ENCODE measurements around the gene AOX1. TPM values are rescaled to one million over a fixed set of nuclear protein-coding genes. Genes with fewer than 3 reads are reported as not detected.

The AOX1 gene
- total and polyA plus RNA-seq, 9 of the 15 experiments (the other 6 are each of a cell fraction or from before 2014, with no cell fraction given) = 0.10 to 0.55 (median 0.20) TPM; not detected in 6

- no TSS peak for BruUV-seq (replicated peaks)
- no peaks in the 10 kb centered on the region for H3K9me1 ChIP-seq (ENCODE audit: control insufficient read depth, insufficient read depth, low read length)
- no peak overlapping the region for H3K9ac ChIP-seq (ENCODE audit: insufficient read depth in 1 of 2, low read depth in 2 of 2, low read length in 2 of 2)
- no peak for ATAC-seq
- no peaks in the 10 kb centered on the region for H3K27me3 ChIP-seq (ENCODE audit: control insufficient read depth in 2 of 2, insufficient read depth in 2 of 2, low read length in 2 of 2)
- no peak overlapping the region for H3K4me3 ChIP-seq
- H2AFZ ChIP-seq (ENCODE audit: low read depth, low read length) = peak overlapping the region; percentile 88
- peak in 2 of 4 experiments; percentile 18 to 24 for DNase-seq (ENCODE audit: extremely low read depth in 1 of 4, low spot score in 3 of 4)
- H3K27ac ChIP-seq (ENCODE audit: extremely low read depth, low read depth, low read length) = no peak overlapping the region
- peaks cover 4 to 11% of the 10 kb centered on the region in 2 experiments; a peak in 2 of 5 replicates for H3K4me1 ChIP-seq (replicated peaks in 1 of 2; ENCODE audit: control insufficient read depth in 2 of 2, insufficient read depth in 2 of 2, low read length in 2 of 2)
- no peaks in the 10 kb centered on the region for H4K20me1 ChIP-seq (replicated peaks; ENCODE audit: control insufficient read depth, insufficient read depth, low read length)
- no peaks in the 10 kb centered on the region for H3K79me2 ChIP-seq (ENCODE audit: control insufficient read depth, insufficient read depth, low read length)
- intact Hi-C loops (cut with micrococcal nuclease) (no loop called here), in situ Hi-C loops (cut with MboI) (loop anchor here (25.0 kb wide), 1 partner anchor 471 kb away; the partner anchor contains the start of gene CASP10)
- H3K4me2 ChIP-seq (ENCODE audit: insufficient read depth, low read length) = no peak overlapping the region
- CTCF ChIA-PET (ENCODE audit: low intra/inter-chr PET ratio) = interaction anchor here (0.6 kb wide), 1 partner anchor 173 kb away, joined by 3 read pairs; the partner anchor contains the start of gene NIF3L1
- FAIRE-seq = peak; percentile 19
- H3K36me3 ChIP-seq (ENCODE audit: control insufficient read depth, insufficient read depth, low read length) = no peaks in the 10 kb centered on the region
- TF ChIP-seq TSHZ1 (CRISPR knock-in tag; IDR thresholded peaks at IDR 0.05) (no peak), PRDM10 (IDR thresholded peaks at IDR 0.05; ENCODE audit: partially characterized antibody) (no peak), POLR2H (tag; IDR thresholded peaks at IDR 0.05; ENCODE audit: low read depth) (no peak), HNRNPL (IDR thresholded peaks at IDR 0.05; ENCODE audit: low read depth, low read length) (no peak), TGIF2 (CRISPR knock-in tag; IDR thresholded peaks at IDR 0.05) (no peak)
- POLR2A ChIA-PET = no interaction called here
- H3K9me3 ChIP-seq (replicated peaks; ENCODE audit: control insufficient read depth, insufficient read depth, low read depth, low read length) = no peaks in the 10 kb centered on the region
- WGBS (ENCODE audit: insufficient coverage, low coverage, missing lambda C conversion rate) = 9% methylated on average over 1 of the region's 1 CpG
Observed at GRCh38 chr2:200716386-200716785, 130.6 kb downstream of the AOX1 start.

Other genes starting within 250 kb of the AOX1 start
- 4.2 and 4.3 TPM in 2 replicates for gene KCTD18, start 75.9 kb upstream of the AOX1 start, total RNA-seq (2014; rRNA removed)
- 4.4 and 4.9 TPM in 2 replicates for gene KCTD18, start 75.9 kb upstream of the AOX1 start, total RNA-seq (2014; rRNA removed; fragmentation: Illumina TruSeq; extraction: Trizol)
- 4.6 and 5.4 TPM in 2 replicates for gene KCTD18, start 75.9 kb upstream of the AOX1 start, total RNA-seq (2015; rRNA removed; fragmentation: Illumina TruSeq; extraction: Trizol)
- 3.0 and 3.8 TPM in 2 replicates for gene KCTD18, start 75.9 kb upstream of the AOX1 start, total RNA-seq (2021)
- 2.6 and 3.2 TPM in 2 replicates for gene KCTD18, start 75.9 kb upstream of the AOX1 start, polyA plus RNA-seq (2011; rRNA removed)
- gene KCTD18, start 75.9 kb upstream of the AOX1 start, polyA plus RNA-seq (2014; fragmentation: Illumina TruSeq; extraction: Trizol) = 3.6 and 3.8 TPM in 2 replicates
- under 1 TPM; 0.39 to 0.43 TPM for gene KCTD18, start 75.9 kb upstream of the AOX1 start, polyA plus RNA-seq (2014; fragmentation: Nextera tagmentation; extraction: Ambion mirVana)
- gene KCTD18, start 75.9 kb upstream of the AOX1 start, polyA plus RNA-seq (2014; rRNA removed) = 3.3 and 3.8 TPM in 2 replicates
- 13.7 and 14.5 TPM in 2 replicates for gene SGO2, start 59.8 kb upstream of the AOX1 start, total RNA-seq (2014; rRNA removed)
- 16.6 and 20.0 TPM in 2 replicates for gene SGO2, start 59.8 kb upstream of the AOX1 start, total RNA-seq (2014; rRNA removed; fragmentation: Illumina TruSeq; extraction: Trizol)
- gene SGO2, start 59.8 kb upstream of the AOX1 start, total RNA-seq (2015; rRNA removed; fragmentation: Illumina TruSeq; extraction: Trizol) = 15.6 and 16.3 TPM in 2 replicates
- 17.1 and 17.3 TPM in 2 replicates for gene SGO2, start 59.8 kb upstream of the AOX1 start, total RNA-seq (2021)
- gene SGO2, start 59.8 kb upstream of the AOX1 start, polyA plus RNA-seq (2011; rRNA removed) = 17.6 and 24.9 TPM in 2 replicates
- gene SGO2, start 59.8 kb upstream of the AOX1 start, polyA plus RNA-seq (2014; fragmentation: Illumina TruSeq; extraction: Trizol) = 20.0 and 25.9 TPM in 2 replicates
- gene SGO2, start 59.8 kb upstream of the AOX1 start, polyA plus RNA-seq (2014; fragmentation: Nextera tagmentation; extraction: Ambion mirVana) = 10 to 100 TPM; 15.0 to 18.4 TPM
- gene SGO2, start 59.8 kb upstream of the AOX1 start, polyA plus RNA-seq (2014; rRNA removed) = 14.6 and 16.3 TPM in 2 replicates
- 151 and 176 TPM in 2 replicates for gene BZW1, start 225.9 kb downstream of the AOX1 start, total RNA-seq (2014; rRNA removed)
- 211 and 248 TPM in 2 replicates for gene BZW1, start 225.9 kb downstream of the AOX1 start, total RNA-seq (2014; rRNA removed; fragmentation: Illumina TruSeq; extraction: Trizol)
- 206 and 233 TPM in 2 replicates for gene BZW1, start 225.9 kb downstream of the AOX1 start, total RNA-seq (2015; rRNA removed; fragmentation: Illumina TruSeq; extraction: Trizol)
- 187 and 198 TPM in 2 replicates for gene BZW1, start 225.9 kb downstream of the AOX1 start, total RNA-seq (2021)
- 144 and 198 TPM in 2 replicates for gene BZW1, start 225.9 kb downstream of the AOX1 start, polyA plus RNA-seq (2011; rRNA removed)
- gene BZW1, start 225.9 kb downstream of the AOX1 start, polyA plus RNA-seq (2014; fragmentation: Illumina TruSeq; extraction: Trizol) = 134 and 161 TPM in 2 replicates
- gene BZW1, start 225.9 kb downstream of the AOX1 start, polyA plus RNA-seq (2014; fragmentation: Nextera tagmentation; extraction: Ambion mirVana) = 100 to 1,000 TPM; 235 to 244 TPM
- 110 and 111 TPM in 2 replicates for gene BZW1, start 225.9 kb downstream of the AOX1 start, polyA plus RNA-seq (2014; rRNA removed)

Data from K562 (cell line).